GM13977 (cell line): Measurements from ENCODE around the gene SMOC2.

Experiments used
- DNase-seq: peaks from one replicate; pipeline ENCODE4 v3.0.0; 2012; ENCODE audit warnings: low spot score
- CTCF ChIP-seq: IDR thresholded peaks from 2 replicates; pipeline ENCODE4 v1.5.1; 2012; ENCODE audit warnings: mild to moderate bottlenecking, control low read depth; ENCODE audit not compliant: insufficient read depth; ENCODE audit errors: extremely low read depth, missing control alignments
- in situ Hi-C: fragments of 300-500 bp; cut with MboI; formaldehyde crosslinking; loops from one replicate; pipeline ENCODE4 v1.12.0; 2022; ENCODE audit warnings: low sequenced_read_pairs, low pct_unique_long_range_greater_than_20kb, mixed read lengths, inconsistent platforms; ENCODE audit not compliant: unreplicated experiment

The SMOC2 gene

GRCh38 chr6:168667428-168667805, 226.4 kb downstream of the SMOC2 start:
- no peak for DNase-seq
- TF ChIP-seq CTCF: no peak
- in situ Hi-C loops: no loop called here

- in situ Hi-C loops: no loop called here
- no peak for TF ChIP-seq CTCF
Measured at GRCh38 chr6:168670401-168670985, 229.5 kb downstream of the SMOC2 start.

GRCh38 chr6:168671028-168671862, 230.3 kb downstream of the SMOC2 start:
- in situ Hi-C loops: no loop called here
- TF ChIP-seq CTCF: no peak

More at GRCh38 chr6:168670401-168670985, 229.5 kb downstream of the SMOC2 start:
- no peak for DNase-seq

GRCh38 chr6:168671863-168672546, 231.0 kb downstream of the SMOC2 start:
- no peak for TF ChIP-seq CTCF
- DNase-seq: no peak
- in situ Hi-C loops: no loop called here

More at GRCh38 chr6:168671028-168671862, 230.3 kb downstream of the SMOC2 start:
- DNase-seq: no peak

GRCh38 chr6:168674595-168674994, 233.6 kb downstream of the SMOC2 start:
- in situ Hi-C loops: no loop called here
- DNase-seq: no peak
- no peak for TF ChIP-seq CTCF

- TF ChIP-seq CTCF: no peak
- in situ Hi-C loops: no loop called here
- no peak for DNase-seq
Measured at GRCh38 chr6:168675375-168675774, 234.4 kb downstream of the SMOC2 start.
